Activated CD8-positive, alpha-beta memory T cell treated with anti-CD3 and anti-CD28 coated beads for 1 hour (primary cell): ENCODE data around the gene DGLUCY.
"Not testable (repeated sequence)": the region's sequence is repeated elsewhere in the genome, so short reads cannot be mapped to it uniquely, and the experiment has no call there.

Experiments
- DNase-seq, 2 donors: peaks; one replicate each; pipeline ENCODE4 v3.0.0-alpha.2; 2020; ENCODE audit warnings: low read depth in 1 of 2; ENCODE audit errors: extremely low read depth in 1 of 2

The DGLUCY gene

DNA sequence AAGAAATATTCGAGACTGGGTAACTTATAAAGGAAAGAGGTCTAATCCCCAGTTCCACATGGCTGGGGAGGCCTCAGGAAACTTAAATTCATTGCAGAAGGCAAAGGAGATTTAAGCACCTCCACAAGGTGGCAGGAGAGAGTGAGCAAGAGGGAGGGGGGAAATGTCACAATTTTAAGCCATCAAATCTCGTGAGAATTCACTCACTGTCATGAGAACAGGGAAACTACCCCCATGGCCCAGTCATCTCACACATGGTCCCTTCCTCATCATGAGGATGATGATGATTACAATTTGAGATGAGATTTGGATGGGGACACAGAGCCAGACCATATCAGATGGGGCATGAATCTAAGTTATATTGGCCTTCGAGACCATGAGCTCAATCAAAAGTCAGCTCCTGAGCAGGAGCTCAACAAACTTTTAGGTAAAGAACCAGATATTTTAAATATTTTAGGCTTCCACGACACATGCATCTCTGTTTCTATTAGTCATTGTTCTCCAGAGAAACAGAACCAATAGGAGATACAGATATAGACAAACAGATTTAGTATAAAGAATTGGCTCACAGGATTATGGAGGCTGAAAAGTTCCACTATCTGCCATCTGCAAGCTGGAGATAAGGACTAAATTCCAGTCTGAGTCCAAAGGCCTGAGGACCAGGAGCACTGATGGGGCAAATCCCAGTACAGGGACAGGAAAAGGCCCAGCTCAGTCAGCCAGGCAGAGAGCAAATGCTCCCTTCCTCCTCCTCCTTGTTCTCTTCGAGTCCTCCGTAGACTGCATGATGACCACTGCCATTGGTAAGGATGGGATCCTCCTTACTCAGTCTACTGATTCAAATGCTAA is 24.9 kb downstream of the DGLUCY start:
- DNase-seq: no peak

DNA sequence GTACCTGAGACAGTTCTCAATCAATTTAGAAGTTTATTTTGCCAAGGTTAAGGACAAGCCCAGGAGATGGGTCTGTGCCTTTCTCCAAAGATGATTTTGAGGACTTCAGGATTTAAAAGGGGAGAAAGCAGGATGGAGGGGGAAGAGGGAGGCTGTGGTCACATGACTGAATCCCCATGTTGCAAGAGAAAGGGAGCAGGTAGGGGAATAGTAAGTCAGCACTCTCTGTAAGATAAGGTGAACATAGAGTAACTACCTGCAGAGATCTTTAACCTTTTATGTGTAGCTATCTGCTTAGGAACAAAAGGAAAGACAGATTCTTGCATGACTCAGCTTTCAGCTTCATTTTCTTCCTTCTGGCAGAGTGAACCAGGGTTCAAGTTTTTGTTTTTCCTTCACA is 25.9 kb downstream of the DGLUCY start:
- DNase-seq: no peak

DNA sequence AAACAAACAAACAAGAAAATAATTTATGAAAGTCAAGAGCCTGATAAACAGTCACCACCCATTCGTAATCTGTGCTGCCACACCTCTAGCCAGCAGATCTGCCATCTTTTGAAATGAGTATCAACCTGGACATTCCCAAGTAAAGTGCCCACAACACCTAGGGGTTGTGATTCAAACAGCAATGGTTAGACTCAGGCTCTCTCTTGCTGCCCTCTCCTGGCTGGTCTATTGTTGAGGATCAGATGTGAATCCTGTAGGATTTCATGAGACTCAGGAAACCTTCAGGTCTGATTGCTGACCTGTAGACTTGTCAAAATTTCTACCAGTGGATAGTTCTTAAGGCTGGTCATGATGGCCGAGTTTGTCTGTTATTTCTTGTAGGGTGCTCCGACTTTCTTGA is 26.8 kb downstream of the DGLUCY start:
- no peak for DNase-seq

DNA sequence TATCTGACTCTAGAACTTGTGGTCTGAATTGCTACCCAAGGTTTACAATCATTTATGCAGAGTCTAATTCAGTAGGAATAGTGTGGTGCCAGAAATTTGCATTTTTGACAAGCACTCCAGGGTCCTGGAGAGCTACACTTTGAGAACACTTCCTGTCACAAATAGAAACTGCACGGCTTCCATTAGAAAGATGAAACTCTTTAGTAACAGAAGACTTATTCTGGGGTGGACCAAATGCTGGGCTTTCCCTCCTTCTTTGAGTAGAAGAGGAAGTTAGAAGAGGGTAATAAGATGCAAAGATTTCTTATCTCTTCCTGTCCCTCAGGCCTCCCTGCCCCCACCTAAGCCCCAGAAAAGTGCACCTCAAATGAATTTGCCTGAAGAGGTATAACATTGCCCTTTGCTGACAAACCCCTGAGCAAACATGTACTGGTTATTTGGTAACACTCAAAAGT is 28.4 kb downstream of the DGLUCY start:
- DNase-seq: no peak

DNA sequence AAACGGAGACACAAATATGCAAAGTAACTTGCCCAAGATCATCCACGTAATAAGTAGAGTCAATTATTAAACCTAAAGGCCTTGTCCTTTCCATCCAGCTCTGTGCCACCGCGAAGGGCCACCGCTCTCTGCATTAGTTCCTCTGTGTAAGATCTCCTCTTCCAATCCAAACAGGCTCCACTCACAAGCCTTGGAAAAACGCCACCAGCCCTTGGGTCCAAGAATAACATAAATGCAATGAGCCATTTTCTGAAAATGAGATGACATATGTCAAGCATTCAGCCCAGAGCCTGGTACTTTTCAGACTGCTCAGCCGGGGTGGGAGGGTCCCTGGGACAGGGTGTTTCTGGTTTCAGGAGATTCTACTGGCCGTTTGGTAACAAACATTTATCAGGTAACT is 30.0 kb downstream of the DGLUCY start:
- DNase-seq: no peak

DNA sequence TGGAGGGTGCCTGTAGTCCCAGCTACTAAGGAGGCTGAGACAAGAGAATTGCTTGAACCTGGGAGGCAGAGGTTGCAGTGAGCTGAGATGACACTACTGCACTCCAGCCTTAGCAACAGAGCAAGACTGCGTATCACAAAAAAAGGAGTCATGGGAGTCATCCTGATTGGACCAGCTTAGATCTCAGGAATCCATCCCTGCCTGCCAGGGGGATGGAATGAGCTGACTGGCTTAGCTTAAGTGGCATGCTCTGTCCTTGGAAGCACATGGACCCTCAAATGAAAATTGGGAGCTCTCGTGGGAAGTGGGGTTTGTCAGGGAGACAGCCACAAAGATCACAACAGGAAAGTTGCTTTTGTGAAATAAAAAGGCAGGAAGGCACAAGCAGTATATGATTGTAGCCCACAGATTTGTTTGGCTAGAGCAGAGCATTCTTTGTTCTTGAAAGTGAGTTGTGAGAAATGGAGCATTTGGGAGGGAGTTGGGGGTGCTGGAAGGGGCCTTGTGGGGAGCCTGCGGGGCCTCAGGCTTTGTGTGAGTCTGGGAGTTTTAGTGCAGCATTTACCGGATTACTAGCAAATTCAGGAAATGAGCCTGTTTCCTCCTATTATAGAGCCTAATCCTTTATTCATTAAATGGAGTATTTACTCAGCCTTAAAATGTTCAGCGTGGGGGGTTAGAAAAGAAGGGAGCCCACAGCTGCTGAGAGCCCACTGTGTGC is 30.7 kb downstream of the DGLUCY start:
- no peak for DNase-seq

DNA sequence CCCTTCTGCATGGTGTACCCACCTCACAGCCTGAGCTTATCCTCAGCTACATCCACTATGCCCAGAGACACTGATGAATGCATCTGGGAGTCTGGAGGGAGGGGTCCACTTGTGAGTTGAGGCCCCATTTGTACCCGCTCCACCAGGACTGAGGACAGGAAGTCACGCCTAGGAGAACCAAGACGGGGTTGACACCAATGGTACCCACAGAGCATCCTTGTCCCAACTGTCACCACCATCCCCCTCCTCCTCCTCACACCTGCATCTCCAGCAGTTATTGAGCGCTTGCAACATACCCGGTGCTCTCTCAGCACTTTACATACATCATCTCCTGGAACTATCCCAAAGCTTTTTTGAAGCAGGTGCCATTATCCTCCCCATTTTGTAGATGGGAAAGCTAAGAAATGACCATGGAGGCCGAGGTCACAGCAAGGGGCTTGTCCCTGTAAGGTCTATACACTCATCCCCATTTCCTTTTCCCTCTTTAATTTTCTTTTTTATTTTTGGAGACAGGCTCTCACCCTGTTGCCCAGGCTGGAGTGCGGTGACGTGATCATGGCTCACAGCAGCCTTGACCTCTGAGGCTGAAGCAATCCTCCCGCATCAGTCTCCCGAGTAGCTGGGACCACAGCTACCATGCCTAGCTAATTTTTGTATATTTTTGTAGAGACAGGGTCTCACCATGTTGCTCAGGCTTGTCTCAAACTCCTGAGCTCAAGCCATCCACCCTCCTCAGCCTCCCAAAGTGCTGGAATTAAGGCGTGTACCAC is 31.7 kb downstream of the DGLUCY start:
- DNase-seq: no peak

DNA sequence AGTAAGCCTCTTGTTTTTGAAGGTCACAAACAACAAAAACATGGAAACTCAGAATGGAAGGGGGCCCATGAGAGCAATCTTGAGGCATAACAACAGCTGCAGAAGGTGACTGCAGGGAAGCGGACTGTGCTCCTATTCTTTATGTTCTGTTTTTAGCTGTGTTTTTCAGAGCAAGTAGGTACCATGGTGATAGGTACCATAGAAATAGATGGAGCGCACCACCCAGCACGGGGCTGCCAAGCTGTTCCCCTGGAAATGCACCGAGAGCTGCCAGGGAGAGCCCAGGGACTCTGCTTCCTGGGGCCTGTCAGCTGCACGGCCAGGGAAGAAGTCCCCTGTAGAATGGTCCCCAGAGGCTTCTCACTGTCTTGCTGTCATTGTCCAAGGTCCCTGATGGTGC is 32.8 kb downstream of the DGLUCY start:
- no peak for DNase-seq

DNA sequence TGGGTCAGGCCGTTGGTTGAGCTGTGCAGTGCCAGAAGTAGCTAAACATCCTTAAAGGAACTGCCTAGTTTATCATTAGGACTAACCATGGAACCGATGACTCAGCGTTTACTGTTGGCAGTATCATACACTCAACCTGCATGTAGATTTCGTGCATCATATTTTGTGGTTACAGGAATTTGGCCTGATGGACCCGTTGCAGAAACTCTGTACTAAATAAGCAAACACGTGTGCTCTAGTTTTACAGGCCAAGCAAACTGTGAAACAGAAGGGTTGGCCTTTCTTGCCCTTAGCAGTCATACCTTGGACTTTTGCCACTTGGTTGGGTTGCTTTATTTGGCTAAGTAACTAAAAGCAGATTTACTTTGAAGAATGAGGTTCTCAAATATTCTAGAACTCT is 35.6 kb downstream of the DGLUCY start:
- DNase-seq: no peak

DNA sequence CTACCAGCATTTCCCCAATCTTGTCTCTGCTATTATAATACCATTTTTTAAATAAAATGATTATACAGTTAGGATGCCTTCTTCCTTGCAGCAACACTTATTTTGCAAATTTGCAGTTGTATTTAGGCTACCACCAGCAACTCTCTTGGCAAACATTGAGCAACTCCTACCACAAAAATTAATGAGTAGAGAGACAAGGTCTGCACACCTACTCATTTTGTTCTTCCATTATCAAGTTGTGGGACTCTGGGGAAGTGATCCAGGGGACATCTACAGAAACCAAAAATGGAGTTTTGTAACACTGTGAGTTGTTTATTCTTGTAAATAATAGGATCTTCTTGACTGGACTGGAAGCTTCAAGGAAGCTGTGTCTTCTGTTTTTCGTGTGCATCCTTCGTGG is 38.6 kb downstream of the DGLUCY start:
- no peak for DNase-seq

DNA sequence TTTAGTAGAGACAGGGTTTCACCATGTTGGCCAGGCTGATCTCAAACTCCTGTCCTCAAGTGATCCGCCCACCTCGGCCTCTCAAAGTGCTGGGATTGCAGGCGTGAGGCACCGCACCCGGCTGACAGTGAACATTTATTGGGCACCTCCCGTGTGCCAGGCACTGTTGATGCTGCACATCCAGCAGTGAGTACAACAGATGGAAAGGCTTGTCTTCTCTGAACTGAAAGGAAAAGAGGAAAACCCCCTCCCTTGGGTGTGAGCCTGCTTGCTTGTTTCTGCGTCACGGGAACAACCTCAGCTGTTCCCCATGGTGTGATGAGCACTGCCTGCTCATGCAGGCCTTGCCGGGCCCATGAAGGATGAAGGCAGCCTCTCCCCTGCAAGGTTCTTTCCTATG is 39.5 kb downstream of the DGLUCY start:
- no peak for DNase-seq

DNA sequence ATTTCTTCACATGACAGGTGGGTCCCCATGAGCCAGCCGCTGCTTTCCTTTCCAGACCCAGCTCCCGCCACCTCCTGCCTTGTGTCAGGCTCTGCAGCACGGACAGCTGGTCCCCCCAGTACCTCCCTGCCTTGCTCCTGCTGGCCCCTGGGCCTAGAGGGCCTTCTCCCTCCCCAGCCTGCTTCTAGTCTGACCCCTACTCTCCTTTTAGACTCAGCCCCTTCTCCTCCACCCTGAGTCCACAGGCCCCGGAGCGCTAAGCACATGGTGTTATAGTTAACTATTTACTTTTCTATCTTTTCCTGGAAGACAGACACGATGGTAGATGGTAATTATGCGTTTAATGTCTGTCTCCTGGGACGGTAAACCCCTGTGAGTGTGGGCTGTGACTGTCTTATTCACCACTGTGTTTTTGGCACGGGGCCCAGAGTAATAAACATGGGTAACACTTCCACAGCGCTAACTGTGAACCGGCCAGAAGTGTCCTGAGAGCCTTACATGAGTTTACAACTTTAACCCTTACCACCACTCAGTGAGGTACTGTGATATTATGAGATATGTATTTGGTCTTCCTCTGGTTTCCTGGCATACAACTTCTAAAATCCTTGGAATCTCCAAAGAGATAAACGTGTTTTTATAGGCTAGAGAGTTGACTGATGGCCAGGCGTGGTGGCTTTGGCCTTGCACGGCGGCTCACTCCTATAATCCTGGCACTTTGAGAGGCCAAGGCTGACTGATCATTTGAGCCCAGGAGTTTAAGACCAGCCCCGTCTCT is 41.2 kb downstream of the DGLUCY start:
- peak in 1 of 2 donors; percentile 11 for DNase-seq

DNA sequence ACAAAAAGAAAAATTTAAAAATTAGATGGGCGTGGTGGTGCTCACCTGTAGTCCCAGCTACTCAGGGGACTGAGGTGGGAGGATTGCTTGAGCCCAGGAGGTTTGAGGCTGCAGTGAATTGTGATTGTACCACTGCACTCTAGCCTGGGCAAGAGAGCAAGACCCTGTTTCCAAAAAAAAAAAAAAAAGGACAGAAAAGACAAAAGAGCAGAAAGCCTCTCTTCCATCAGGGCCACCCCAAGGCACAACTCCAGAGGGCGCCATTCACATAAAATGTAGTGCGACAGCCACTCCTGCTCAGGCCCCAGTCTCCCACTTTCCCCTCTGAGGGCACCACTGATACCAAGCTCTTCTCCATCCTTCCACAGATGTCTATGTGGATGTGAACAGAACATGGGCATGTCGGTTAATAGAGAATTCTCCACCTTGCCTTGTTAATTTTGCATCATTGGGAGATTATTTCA is 41.8 kb downstream of the DGLUCY start:
- no peak for DNase-seq

DNA sequence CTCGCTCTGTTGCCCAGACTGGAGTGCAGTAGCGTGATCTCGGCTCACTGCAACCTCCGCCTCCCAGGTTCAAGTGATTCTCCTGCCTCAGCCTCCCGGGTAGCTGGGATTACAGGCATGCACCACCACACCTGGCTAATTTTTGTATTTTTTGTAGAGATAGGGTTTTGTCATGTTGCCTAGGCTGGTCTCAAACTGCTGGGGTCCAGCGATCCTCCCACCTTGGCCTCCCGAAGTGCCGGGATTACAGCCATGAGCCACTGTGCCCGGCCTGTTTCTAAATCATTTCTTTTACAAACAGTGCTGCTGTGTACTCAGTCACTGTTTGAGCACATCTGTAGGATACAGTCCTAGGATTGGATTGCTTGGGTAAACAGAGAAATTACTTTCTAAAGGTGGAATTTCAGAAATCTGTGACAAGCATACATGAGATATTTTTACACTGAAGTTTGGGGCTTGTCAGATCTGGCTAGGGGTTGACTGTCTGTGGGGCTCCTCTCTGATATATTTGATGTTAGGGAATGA is 42.3 kb downstream of the DGLUCY start:
- not testable (repeated sequence) for DNase-seq

DNA sequence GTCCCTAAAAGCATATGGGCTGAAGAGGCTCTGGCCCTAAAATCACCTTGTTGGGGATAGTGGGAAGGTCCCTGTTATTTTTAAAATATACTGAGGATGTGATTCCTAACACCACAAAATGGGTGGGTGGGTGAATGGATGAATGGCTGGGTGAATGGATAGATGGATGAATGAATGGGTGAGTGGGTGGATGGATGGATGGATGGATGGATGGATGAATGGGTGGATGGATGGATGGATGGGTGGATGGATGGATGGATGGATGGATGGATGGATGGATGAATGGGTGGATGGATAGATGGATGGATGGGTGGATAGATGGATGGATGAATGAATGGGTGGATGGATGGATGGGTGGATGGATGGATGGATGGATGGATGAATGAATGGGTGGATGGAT is 43.0 kb downstream of the DGLUCY start:
- not testable (repeated sequence) for DNase-seq

DNA sequence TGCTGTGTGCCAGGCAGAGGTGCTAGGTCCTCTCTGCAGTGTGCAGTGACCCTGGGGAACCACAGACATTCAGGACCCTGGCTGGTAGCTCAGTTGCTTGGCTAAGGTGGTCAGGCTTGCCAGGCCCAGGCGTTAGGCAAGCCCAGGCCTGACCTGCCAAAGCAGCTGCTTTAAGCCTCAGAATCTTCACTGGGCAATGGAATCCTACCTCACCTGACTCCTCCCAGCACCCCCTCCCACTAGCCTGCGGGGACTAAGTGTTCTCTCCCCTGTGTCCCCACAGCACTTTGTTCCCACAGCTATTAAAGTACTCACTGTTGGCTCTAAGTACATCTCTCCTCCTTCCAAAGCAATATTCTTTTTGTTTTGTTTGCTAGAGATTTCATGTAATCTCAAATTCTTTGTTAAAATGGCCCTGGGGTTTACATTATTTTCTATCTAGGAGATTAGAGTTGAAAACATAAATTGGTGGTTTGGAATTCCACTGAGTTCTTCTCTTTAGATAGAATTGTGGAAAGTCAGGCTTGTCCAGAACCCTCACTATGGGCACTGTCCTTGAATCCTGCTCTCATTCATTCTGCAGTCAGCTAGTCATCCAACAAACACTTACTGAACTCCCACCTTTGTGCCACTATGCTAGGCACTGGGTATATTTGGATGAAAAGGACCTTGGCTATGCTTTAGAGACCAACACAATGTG is 44.4 kb downstream of the DGLUCY start:
- DNase-seq: no peak

DNA sequence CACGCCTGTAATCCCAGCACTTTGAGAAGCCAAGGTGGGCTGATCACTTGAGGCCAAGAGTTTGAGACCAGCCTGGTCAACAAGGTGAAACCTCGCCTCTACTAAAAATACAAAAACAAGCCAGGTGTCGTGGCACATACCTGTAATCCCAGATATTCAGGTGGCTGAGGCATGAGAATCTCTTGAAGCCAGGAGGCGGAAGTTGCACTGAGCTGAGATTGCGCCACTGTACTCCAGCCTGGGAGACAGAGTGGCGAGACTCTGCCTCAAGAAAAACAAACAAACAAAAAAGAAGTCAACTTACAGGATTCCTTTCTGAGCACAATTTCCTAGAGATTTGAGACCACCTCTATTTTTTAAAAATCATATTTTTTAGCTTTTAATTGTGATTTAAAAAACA is 45.3 kb downstream of the DGLUCY start:
- no peak for DNase-seq

DNA sequence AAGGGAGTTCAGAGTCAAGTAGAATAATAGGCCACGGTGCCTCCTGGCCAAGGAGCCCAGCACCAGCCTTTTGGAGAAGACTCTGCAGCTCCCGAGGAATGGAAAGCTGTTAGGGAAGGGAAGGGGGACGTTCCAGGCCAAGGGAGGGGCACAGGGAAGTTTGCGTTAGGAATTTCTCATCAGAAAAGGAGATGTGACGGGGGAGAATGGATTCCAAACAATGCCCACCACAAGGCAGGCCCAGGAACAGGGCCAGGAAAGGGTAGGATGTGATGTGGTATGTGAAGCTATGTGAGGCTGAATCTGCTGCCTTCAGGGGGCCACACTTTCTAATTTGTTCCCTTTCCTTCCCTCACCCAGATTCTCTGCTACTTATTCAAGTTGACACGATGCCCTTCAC is 46.0 kb downstream of the DGLUCY start:
- DNase-seq: no peak

DNA sequence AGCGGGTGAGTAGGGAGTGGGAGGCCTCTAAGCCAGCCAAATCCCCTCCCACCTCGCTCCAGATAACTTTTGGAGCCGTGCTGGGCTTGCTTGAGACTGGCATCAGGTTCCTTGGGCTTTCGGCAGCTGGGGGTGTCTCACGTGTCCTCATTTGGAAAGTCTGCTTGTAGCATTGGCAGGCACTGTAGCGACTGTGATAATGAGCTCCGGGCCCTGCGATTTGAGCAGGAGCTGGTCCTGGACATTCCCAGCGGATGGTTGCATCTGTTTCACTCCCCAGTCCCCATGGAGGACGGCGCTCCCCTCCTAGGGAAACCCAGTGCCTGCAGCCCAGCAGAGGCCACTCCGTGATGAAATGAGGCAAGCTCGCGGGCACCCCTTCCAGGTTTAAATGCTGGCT is 49.4 kb downstream of the DGLUCY start:
- DNase-seq: no peak

DNA sequence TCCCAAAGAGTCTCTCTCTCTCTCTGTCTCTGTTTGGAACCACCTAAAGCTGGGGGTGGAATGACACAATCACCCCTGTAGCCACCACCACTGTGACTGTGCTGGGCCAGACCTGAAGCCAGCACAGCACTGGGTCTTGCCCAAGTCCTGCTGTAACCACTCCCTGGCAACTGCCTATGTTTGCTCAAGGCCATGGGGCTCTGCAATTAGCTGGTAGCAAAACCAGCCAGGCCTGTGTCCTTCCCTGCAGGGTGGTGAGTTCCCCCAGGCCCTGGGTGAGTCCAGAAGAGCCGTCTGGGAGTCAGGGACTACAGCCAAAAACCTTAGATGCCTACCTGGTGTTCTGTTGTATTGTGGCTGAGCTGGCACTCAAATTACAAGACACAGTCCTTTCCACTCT is 50.8 kb downstream of the DGLUCY start:
- DNase-seq: no peak
